Stomach (tissue), 9 donors: Measurements from ENCODE around the gene UBXN2A. TPM values are rescaled to one million over a fixed set of nuclear protein-coding genes. Genes with fewer than 3 reads are reported as not detected.

Source experiments
- DNase-seq, 2 donors: peaks; one replicate each; pipeline versions ENCODE4 v3.0.0 to v3.0.0-alpha.2; 2013 to 2019
- H3K27ac ChIP-seq, 5 donors: fragments of 200-600 bp in 4 of 5; sonication (generic) in 4 of 5; one replicate each; pipeline ENCODE4 v1.5.1; 2013 to 2019; ENCODE audit warnings: mild to moderate bottlenecking in 1 of 5, moderate library complexity in 1 of 5
- H3K27me3 ChIP-seq, 3 donors: fragments of 200-600 bp; sonication (generic); one replicate each; pipeline ENCODE4 v1.5.1; 2017 to 2019; ENCODE audit warnings: mixed run types in 1 of 3
- H3K36me3 ChIP-seq, 4 donors: fragments of 200-600 bp; sonication (generic); 1 replicate in 3 of 4; 2 replicates in 1 of 4; pipeline ENCODE4 v1.5.1; 2016 to 2019
- H3K4me1 ChIP-seq, 4 donors: fragments of 200-600 bp; sonication (generic); one replicate each; pipeline ENCODE4 v1.5.1; 2016 to 2019
- H3K4me3 ChIP-seq, 4 donors: fragments of 200-600 bp; sonication (generic) in 3 of 4; one replicate each; pipeline ENCODE4 v1.5.1; 2016 to 2019; ENCODE audit warnings: mild to moderate bottlenecking in 1 of 4
- H3K9me3 ChIP-seq, 4 donors: fragments of 200-600 bp; sonication (generic); one replicate each; pipeline ENCODE4 v1.5.1; 2016 to 2019
- CTCF ChIP-seq, 7 experiments: fragments of 450-650 bp in 4 of 7; fragments of 200-600 bp in 3 of 7; sonication (generic) in 3 of 7; IDR thresholded peaks; one replicate each; pipeline ENCODE4 v1.5.1; 2016 to 2019; ENCODE audit warnings: antibody characterized with exemption in 7 of 7, control low read depth in 2 of 7, mild to moderate bottlenecking in 1 of 7
- EP300 ChIP-seq: sonication (generic); formaldehyde crosslinking; IDR thresholded peaks from one replicate; pipeline ENCODE4 v1.6.1; 2017; ENCODE audit warnings: antibody characterized with exemption
- POLR2A ChIP-seq, 4 donors: fragments of 450-650 bp; IDR thresholded peaks; one replicate each; pipeline ENCODE4 v1.6.1; 2016; ENCODE audit warnings: antibody characterized with exemption in 4 of 4, control low read depth in 2 of 4, mild to moderate bottlenecking in 1 of 4, moderate library complexity in 1 of 4
- POLR2AphosphoS5 ChIP-seq, 3 donors: sonication (generic); formaldehyde crosslinking; IDR thresholded peaks; one replicate each; pipeline ENCODE4 v1.6.1; 2016; ENCODE audit warnings: antibody characterized with exemption in 3 of 3
- whole genome bisulfite sequencing, 5 donors: extraction: QIAGEN DNeasy Blood & Tissue Kit in 3 of 5; methylation state at CpG; one replicate each; pipeline versions ENCODE4 v1.1.5 to v1.1.7; 2013 to 2018; 5-methylcytosine and 5-hydroxymethylcytosine counted together
- intact Hi-C: fragments of 100-400 bp; cut with DNase I; formaldehyde crosslinking; loops from one replicate; pipeline ENCODE4 v1.15.1; 2023; ENCODE audit warnings: low total_unique reads
- polyA plus RNA-seq, 3 donors: library from polyadenylated mRNA; stranded (reverse); fragments of 200-250 nt; gene quantifications; one replicate each; pipeline ENCODE4 v1.2.3, GENCODE V29; 2013
- total RNA-seq, 5 donors: library from RNA; depleted of rRNA; stranded (reverse); fragments of >200 nt; gene quantifications; one replicate each; pipeline versions ENCODE4 v1.1.0 to v1.2.3, GENCODE V29; 2014 to 2016
- donor health status: healthy with polysubstance abuse.
- donor health status: Bipolar disorder and iron deficiency.
- donor health status: healthy.

Gene UBXN2A
- total and polyA plus RNA-seq, 8 donors = 3.6 to 53.6 (median 7.6) TPM

GRCh38 chr2:23912054-23912453, 28.2 kb upstream of the UBXN2A start:
- Histone ChIP-seq H3K4me3 (no peak overlapping the region), H3K9me3 (no peaks in the 10 kb centered on the region), H3K27ac (no peak overlapping the region), H3K36me3 (no peaks in the 10 kb centered on the region), H3K27me3 (no peaks in the 10 kb centered on the region), H3K4me1 (peaks cover 0 to 29% (median 16%) of the 10 kb centered on the region in 4 donors)
- intact Hi-C loops = no loop called here
- no peak for TF ChIP-seq EP300
- TF ChIP-seq CTCF (IDR thresholded peaks at IDR 0.05) = no peak
- no peak for TF ChIP-seq POLR2AphosphoS5 (IDR thresholded peaks at IDR 0.05)
- no peak for TF ChIP-seq POLR2A (IDR thresholded peaks at IDR 0.05)
- WGBS, 5 donors = 78 to 89% (median 87%) methylated on average over 3 of the region's 3 CpGs
- DNase-seq = no peak

- Histone ChIP-seq H3K4me3 (no peak overlapping the region), H3K27ac (no peak overlapping the region), H3K4me1 (peaks cover 0 to 53% (median 26%) of the 10 kb centered on the region in 4 donors), H3K27me3 (no peaks in the 10 kb centered on the region), H3K9me3 (no peaks in the 10 kb centered on the region), H3K36me3 (no peaks in the 10 kb centered on the region)
- intact Hi-C loops = no loop called here
- DNase-seq = no peak
- 68 to 85% (median 75%) methylated on average over 7 of the region's 7 CpGs for WGBS, 5 donors
- TF ChIP-seq POLR2A (IDR thresholded peaks at IDR 0.05) (no peak), CTCF (IDR thresholded peaks at IDR 0.05) (no peak)
These were observed 24.9 kb upstream of the UBXN2A start for GRCh38 chr2:23915327-23915726.

- Histone ChIP-seq H3K36me3 (no peaks in the 10 kb centered on the region), H3K27me3 (no peaks in the 10 kb centered on the region), H3K4me3 (no peak overlapping the region), H3K4me1 (peaks cover 0 to 61% (median 30%) of the 10 kb centered on the region in 4 donors), H3K9me3 (no peaks in the 10 kb centered on the region), H3K27ac (no peak overlapping the region)
- intact Hi-C loops = no loop called here
- no peak for DNase-seq
- WGBS, 5 donors = 60 to 83% (median 78%) methylated on average over 3 of the region's 3 CpGs
- TF ChIP-seq EP300 (no peak), POLR2A (IDR thresholded peaks at IDR 0.05) (no peak), POLR2AphosphoS5 (IDR thresholded peaks at IDR 0.05) (no peak), CTCF (IDR thresholded peaks at IDR 0.05) (no peak)
These were observed 23.4 kb upstream of the UBXN2A start for GRCh38 chr2:23916727-23917405.

GRCh38 chr2:23918837-23919489, 21.3 kb upstream of the UBXN2A start:
- WGBS, 5 donors = 80 to 90% (median 89%) methylated on average over 8 of the region's 8 CpGs
- intact Hi-C loops = no loop called here
- Histone ChIP-seq H3K4me1 (peaks cover 0 to 80% (median 31%) of the 10 kb centered on the region in 4 donors), H3K27me3 (no peaks in the 10 kb centered on the region), H3K36me3 (no peaks in the 10 kb centered on the region), H3K27ac (no peak overlapping the region), H3K9me3 (no peaks in the 10 kb centered on the region), H3K4me3 (no peak overlapping the region)
- DNase-seq = no peak
- TF ChIP-seq CTCF (IDR thresholded peaks at IDR 0.05) (no peak), EP300 (no peak), POLR2A (IDR thresholded peaks at IDR 0.05) (no peak), POLR2AphosphoS5 (IDR thresholded peaks at IDR 0.05) (no peak)
